ENCODE measurements around the gene MAU2.
"Not testable (repeated sequence)": the region's sequence is repeated elsewhere in the genome, so short reads cannot be mapped to it uniquely, and the experiment has no call there.

DNA sequence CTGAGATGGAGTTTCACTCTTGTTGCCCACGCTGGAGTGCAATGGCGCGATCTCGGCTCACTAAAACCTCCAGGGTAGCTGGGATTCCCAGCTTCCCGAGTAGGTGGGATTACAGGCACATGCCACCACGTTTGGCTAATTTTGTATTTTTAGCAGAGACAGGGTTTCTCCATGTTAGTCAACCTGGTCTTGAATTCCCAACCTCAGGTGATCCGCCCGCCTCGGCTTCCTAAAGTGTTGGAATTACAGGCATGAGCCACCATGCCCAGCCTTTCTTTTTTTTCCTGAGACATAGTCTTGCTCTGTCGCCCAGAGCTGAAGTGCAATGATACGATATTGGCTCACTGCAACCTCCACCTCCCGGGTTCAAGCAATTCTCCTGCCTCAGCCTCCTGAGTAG lies 59.7 kb downstream of the MAU2 start:
- TF ChIP-seq, protein P1, sequence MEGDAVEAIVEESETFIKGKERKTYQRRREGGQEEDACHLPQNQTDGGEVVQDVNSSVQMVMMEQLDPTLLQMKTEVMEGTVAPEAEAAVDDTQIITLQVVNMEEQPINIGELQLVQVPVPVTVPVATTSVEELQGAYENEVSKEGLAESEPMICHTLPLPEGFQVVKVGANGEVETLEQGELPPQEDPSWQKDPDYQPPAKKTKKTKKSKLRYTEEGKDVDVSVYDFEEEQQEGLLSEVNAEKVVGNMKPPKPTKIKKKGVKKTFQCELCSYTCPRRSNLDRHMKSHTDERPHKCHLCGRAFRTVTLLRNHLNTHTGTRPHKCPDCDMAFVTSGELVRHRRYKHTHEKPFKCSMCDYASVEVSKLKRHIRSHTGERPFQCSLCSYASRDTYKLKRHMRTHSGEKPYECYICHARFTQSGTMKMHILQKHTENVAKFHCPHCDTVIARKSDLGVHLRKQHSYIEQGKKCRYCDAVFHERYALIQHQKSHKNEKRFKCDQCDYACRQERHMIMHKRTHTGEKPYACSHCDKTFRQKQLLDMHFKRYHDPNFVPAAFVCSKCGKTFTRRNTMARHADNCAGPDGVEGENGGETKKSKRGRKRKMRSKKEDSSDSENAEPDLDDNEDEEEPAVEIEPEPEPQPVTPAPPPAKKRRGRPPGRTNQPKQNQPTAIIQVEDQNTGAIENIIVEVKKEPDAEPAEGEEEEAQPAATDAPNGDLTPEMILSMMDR (conservative IDR thresholded peaks at IDR 0.05) = not testable (repeated sequence)
- TF ChIP-seq ZFX (IDR thresholded peaks at IDR 0.05) = not testable (repeated sequence)

Data from C4-2B (cell line).